ENCODE measurements around the gene ZBTB49.

GRCh38 chr4:4356106-4357041 lies 66.3 kb downstream of the ZBTB49 start:
- no peak for TF ChIP-seq CTCF (IDR thresholded peaks at IDR 0.05)
- no peak for TF ChIP-seq EP300 (IDR thresholded peaks at IDR 0.05)
- TF ChIP-seq POLR2A (IDR thresholded peaks at IDR 0.05): no peak

All from sigmoid colon (tissue), 4 donors.